H1 (cell line): ENCODE data around the gene ZFHX2. TPM values are rescaled to one million over a fixed set of nuclear protein-coding genes. Genes with fewer than 3 reads are reported as not detected.

ENCODE experiments used
- BACH1 ChIP-seq: IDR thresholded peaks from 2 replicates; pipeline ENCODE4 v1.6.1; 2012; ENCODE audit warnings: low read length, improper control_type of control experiment
- CHD2 ChIP-seq: IDR thresholded peaks from 2 replicates; pipeline ENCODE4 v1.6.1; 2012; ENCODE audit warnings: low read length, improper control_type of control experiment
- EP300 ChIP-seq, 2 experiments: IDR thresholded peaks; 1 replicate in 1 of 2; 2 replicates in 1 of 2; pipeline ENCODE4 v1.6.1; 2011 to 2012; ENCODE audit warnings: low read depth in 2 of 2, low read length in 2 of 2, mild to moderate bottlenecking in 2 of 2, borderline replicate concordance in 1 of 2, inconsistent platforms in 1 of 2, moderate library complexity in 1 of 2
- MAFK ChIP-seq: IDR thresholded peaks from 2 replicates; pipeline ENCODE4 v1.6.1; 2012; ENCODE audit warnings: low read depth, mild to moderate bottlenecking, improper control_type of control experiment, low read length
- NANOG ChIP-seq: IDR thresholded peaks from 2 replicates; pipeline ENCODE4 v1.6.1; 2011; ENCODE audit warnings: low read length, low read depth, mild to moderate bottlenecking, inconsistent platforms; ENCODE audit not compliant: insufficient read depth, poor library complexity, severe bottlenecking
- PHF8 ChIP-seq: fragments of 200-600 bp; sonication (generic); conservative IDR thresholded peaks from 2 replicates; pipeline ENCODE4 v1.7.1; 2012; ENCODE audit warnings: low read depth, mild to moderate bottlenecking, inconsistent platforms, low read length, moderate library complexity
- RAD21 ChIP-seq, 2 experiments: IDR thresholded peaks in 1 of 2; conservative IDR thresholded peaks in 1 of 2; 2 replicates each; pipeline ENCODE4 v1.6.1; 2011; ENCODE audit warnings: low read depth in 2 of 2, low read length in 2 of 2, improper control_type of control experiment in 1 of 2, inconsistent platforms in 1 of 2, mild to moderate bottlenecking in 1 of 2, moderate library complexity in 1 of 2
- RNF2 ChIP-seq: fragments of 200-900, 300-1000 bp; sonication (generic); IDR thresholded peaks from 2 replicates; pipeline ENCODE4 v1.7.1; 2016; ENCODE audit warnings: borderline replicate concordance, low read depth, mild to moderate bottlenecking, antibody characterized with exemption, low read length; ENCODE audit not compliant: poor library complexity, severe bottlenecking; ENCODE audit errors: missing control alignments
- SIRT6 ChIP-seq: IDR thresholded peaks from one replicate; pipeline ENCODE4 v1.7.1; 2012; ENCODE audit warnings: low read length, inconsistent platforms
- SRF ChIP-seq: IDR thresholded peaks from 2 replicates; pipeline ENCODE4 v1.6.1; 2011; ENCODE audit warnings: mild to moderate bottlenecking, low read depth, low read length, moderate library complexity
- TEAD4 ChIP-seq: IDR thresholded peaks from 2 replicates; pipeline ENCODE4 v1.6.1; 2012; ENCODE audit warnings: low read depth, low read length, inconsistent platforms, mixed read lengths
- polyA plus RNA-seq, 7 experiments: library from polyadenylated mRNA; depleted of rRNA in 3 of 7; stranded (reverse) in 5 of 7; unstranded in 2 of 7; fragments of >200 nt in 5 of 7; fragments of 200-250 nt in 2 of 7; gene quantifications; 1 replicate in 5 of 7; 2 replicates in 1 of 7; 4 replicates in 1 of 7; pipeline versions ENCODE4 v1.2.1 to v1.2.3, GENCODE V29; 2011 to 2013; ENCODE audit warnings: missing spikeins in 2 of 7, mixed read lengths in 2 of 7
- total RNA-seq: library from RNA; stranded (reverse); fragmentation: NEBNext Ultra II Directional; extraction: Animal tissue kit (Norgen Biotek cat#: 25700); gene quantifications from 2 replicates; pipeline ENCODE4 v1.2.1, GENCODE V29; 2021

ZFHX2 gene
- total and polyA plus RNA-seq, 2 of the 8 experiments (the other 6 are each of a cell fraction or from before 2014, with no cell fraction given) = 2.7 to 27.0 TPM

GRCh38 chr14:23533652-23534435 is 17.7 kb downstream of the ZFHX2 start (continued):
- TF ChIP-seq BACH1 (no peak), CHD2 (no peak), NANOG (no peak), EP300 (IDR thresholded peaks at IDR 0.05; ENCODE audit: borderline replicate concordance in 1 of 2, low read depth in 2 of 2, low read length in 2 of 2) (no peak), TEAD4 (no peak), PHF8 (no peak), SRF (no peak), MAFK (no peak), RAD21 (IDR thresholded peaks at IDR 0.05 in 1 of 2, conservative IDR thresholded peaks at IDR 0.05 in 1 of 2; ENCODE audit: low read depth in 2 of 2, low read length in 2 of 2) (no peak), SIRT6 (no peak), RNF2 (no peak)
- TF ChIP-seq, all 59 proteins: peak for 0
